Measurements from ENCODE around the gene ACOT2.
"Not testable (repeated sequence)": the region's sequence is repeated elsewhere in the genome, so short reads cannot be mapped to it uniquely, and the experiment has no call there.

The ACOT2 gene

DNA sequence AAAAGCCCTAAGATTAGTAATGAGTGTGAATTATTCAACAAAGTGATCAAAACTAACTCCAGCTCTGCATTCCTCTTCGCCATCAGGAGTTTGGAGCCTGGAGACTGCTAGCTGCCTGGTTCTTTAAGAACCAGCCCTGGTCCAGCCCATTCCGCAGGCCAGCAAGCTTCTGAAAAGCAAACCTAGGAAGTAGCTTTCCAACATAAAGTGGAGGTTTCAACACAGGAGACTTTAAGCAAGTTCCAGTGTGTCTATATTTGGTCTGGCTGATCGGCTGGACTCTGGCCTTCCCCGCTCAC is 178 bp upstream of the ACOT2 start:
- DNase-seq: not testable (repeated sequence)

GRCh38 chr14:73570913-73571312 is 1.9 kb downstream of the ACOT2 start:
- not testable (repeated sequence) for DNase-seq

DNA sequence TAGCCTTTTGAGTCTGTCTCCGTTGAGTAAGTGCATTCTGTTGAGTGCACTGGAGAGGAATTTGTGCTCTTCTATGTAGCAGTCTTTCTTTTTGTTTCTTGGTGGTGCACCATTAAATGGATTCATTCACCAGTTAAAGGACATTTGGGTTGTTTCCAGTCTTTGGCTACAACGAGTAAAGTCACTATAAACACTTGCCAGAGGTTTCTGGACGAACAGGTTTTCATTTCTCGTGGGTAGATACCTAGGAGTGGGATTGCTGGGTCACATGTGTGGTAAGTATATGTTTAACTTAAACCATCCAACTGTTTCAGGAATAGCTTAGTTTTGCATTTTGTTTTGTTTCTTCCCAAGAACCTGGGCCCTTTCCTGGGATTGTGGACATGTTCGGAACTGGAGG is 4.0 kb downstream of the ACOT2 start:
- DNase-seq: not testable (repeated sequence)

- DNase-seq: not testable (repeated sequence)
These were observed 4.7 kb downstream of the ACOT2 start for GRCh38 chr14:73573740-73574139.

- not testable (repeated sequence) for DNase-seq
These were observed 5.2 kb downstream of the ACOT2 start for GRCh38 chr14:73574251-73574650.

GRCh38 chr14:73576391-73576790 is 7.4 kb downstream of the ACOT2 start:
- DNase-seq: no peak

DNA sequence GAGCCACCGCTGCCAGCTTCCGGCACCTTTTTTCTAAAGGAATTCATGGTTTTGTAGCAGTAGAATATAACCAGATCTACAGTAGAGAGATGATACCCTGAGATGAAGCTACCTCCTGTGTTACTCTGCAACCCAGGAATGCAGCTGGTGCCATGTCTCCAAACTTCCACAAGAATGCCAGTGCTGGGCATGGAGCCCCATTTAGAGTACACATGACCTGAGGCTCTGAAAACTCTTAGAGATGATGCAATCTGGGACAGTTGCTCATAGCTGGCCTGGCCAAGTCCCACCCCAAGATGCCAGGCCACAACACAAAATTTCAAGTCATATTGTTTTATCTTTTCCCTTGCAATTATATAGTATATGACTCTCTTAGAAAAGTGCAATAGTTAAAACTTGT is 8.2 kb downstream of the ACOT2 start:
- not testable (repeated sequence) for DNase-seq

DNA sequence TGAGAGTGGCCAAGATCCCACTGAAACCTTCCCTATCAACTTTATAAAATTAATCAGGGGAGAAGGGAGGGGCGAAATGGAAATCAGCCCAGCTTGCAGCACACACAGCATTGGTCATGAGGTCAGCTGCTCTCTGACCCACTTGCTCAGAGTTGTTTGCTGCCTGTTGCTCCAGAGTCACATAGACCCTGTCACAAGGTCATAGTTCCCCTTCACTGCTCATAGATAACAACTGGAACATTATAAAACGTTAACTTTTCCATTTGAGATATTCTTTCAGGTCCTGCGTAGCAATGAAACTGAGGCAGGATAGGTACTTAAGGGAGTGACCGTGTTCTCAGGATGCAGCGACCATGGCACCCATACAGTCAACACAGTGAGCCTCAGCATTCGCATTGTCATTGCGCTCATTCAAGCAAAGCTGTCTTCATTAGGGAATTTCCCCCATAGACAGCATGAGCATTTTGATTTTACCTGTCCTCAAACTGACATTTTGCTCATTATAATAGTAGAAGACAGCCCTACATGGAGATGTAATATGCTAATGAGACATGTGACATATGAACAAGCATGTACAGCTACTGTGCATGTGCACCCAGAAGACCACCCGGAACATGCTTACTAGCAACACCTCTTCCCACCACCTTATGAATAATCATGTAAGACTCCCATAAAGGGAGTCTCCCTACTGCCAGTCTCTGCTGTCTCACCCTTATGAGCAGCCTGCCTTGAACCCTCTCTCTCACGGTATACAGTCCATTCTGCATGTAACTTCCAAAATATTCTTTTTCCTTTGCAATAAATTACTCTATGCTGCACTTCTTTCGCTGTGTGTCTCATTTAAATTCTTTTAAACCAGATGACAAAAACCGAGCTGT is 13.3 kb downstream of the ACOT2 start:
- not testable (repeated sequence) for DNase-seq

GRCh38 chr14:73588695-73589094 is 19.7 kb downstream of the ACOT2 start:
- no peak for DNase-seq

- no peak for DNase-seq
These were observed 20.1 kb downstream of the ACOT2 start for GRCh38 chr14:73589116-73589515.

DNA sequence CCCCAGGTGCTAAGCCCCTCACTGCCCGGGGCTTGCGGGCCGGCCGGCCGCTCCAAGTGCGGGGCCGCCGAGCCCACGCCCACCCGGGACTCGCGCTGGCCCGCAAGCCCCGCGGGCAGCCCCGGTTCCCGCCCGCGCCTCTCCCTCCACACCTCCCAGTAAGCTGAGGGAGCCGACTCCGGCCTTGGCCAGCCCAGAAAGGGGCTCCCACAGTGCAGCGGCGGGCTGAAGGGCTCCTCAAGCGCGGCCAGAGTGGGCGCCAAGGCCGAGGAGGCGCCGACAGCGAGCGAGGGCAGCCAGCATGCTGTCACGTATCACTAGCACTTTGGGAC is 21.6 kb downstream of the ACOT2 start:
- not testable (repeated sequence) for DNase-seq

GRCh38 chr14:73591690-73592449 is 22.9 kb downstream of the ACOT2 start, which contains the start of gene ACOT4:
TSS of gene ACOT4 (plus strand) at chr14:73591873. CDS start at chr14:73591960, 87 bp downstream.
- no peak for DNase-seq

GRCh38 chr14:73594491-73594890 is 25.5 kb downstream of the ACOT2 start:
- DNase-seq: no peak

DNA sequence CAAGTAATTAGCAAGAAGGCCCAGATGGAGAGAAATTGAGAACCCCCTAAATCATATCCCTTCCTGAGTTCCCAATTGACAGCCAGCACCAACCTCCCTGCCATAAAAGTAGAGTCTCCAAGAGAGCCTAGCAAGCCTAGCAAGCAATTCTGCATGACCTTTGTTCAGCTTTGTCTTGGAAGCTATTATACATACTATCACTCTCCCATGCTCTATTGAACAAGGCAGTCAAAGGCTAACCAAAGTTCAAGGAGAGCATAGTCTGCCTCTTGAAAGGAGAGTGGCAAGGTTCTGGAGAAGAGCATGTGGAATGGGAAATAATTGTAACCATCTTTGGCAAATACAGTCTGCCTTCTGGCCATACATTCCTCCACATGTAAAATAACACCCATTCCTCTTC is 30.5 kb downstream of the ACOT2 start:
- DNase-seq: no peak

DNA sequence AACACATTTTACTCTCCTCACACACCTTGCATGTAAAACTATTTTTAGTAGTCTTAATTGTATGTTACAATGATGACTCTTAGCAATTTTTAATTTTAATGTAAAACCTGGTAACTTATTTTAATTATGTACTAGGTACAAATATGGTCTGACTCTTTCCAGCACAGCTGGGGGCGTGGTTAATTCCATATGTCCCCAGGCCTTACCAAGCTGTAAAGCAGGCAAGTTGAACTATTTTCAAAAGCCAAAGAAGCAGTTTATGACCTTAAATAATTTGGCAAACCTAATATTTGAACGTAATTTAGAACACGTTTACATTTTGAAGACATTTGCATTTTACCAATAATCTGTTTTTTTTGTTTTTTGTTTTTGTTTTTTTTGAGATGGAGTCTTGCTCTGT is 34.0 kb downstream of the ACOT2 start:
- no peak for DNase-seq

GRCh38 chr14:73606271-73606670 is 37.3 kb downstream of the ACOT2 start:
- DNase-seq: no peak

- no peak for DNase-seq
These were observed 38.2 kb downstream of the ACOT2 start for GRCh38 chr14:73607241-73607640.

- no peak for DNase-seq
These were observed 41.7 kb downstream of the ACOT2 start for GRCh38 chr14:73610687-73611086.

DNA sequence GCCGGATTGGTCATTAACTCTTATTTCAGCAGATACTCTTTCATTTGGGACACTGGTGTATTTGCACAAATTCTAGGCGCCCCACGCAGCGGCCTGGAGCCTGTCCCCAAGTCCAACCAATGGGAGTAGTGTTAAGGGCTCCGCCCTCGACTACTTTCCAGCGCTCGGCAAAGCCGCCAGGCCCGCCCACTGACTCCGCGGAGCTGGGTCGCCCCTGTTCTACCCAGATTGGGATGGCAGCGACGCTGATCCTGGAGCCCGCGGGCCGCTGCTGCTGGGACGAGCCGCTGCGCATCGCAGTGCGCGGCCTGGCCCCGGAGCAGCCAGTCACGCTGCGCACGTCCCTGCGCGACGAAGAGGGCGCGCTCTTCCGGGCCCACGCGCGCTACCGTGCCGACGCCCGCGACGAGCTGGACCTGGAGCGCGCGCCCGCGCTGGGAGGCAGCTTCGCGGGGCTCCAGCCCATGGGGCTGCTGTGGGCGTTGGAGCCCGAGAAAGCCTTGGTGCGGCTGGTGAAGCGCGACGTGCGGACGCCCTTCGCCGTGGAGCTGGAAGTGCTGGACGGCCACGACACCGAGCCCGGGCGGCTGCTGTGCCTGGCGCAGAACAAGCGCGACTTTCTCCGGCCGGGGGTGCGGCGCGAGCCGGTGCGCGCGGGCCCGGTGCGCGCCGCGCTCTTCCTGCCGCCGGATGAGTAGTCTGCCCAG is 43.5 kb downstream of the ACOT2 start, which contains the start of gene ACOT6:
Gene ACOT6, plus strand, starts transcription at position 179 of the 707 bp plus-strand sequence. Its CDS starts 55 bp downstream, at position 234.
- no peak for DNase-seq

GRCh38 chr14:73613046-73613383 is 44.0 kb downstream of the ACOT2 start:
- DNase-seq: no peak

DNA sequence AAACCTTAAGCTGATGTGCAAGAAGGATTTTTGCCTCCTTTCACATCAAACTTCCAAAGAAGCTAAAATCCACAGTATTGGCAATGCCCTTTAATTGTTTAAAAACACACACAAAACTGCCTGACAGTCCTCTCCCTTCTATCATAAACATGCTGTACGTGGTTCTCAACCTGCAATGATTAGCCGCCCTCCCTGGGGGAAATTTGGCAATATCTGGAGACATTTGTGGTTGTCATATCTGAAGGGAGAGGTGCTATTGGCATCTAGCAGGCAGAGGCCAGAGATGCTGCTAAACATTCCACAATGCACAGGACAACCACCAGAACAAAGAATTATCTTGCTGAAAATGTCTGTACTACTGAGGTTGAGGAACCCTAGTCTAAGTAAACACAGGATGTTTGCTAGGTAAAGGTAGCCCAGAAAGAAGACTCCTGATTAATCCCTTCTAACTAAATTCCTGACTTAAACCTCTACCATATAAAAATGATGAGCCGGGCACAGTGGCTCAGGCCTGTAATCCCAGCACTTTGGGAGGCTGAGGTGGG is 44.5 kb downstream of the ACOT2 start:
- no peak for DNase-seq

DNA sequence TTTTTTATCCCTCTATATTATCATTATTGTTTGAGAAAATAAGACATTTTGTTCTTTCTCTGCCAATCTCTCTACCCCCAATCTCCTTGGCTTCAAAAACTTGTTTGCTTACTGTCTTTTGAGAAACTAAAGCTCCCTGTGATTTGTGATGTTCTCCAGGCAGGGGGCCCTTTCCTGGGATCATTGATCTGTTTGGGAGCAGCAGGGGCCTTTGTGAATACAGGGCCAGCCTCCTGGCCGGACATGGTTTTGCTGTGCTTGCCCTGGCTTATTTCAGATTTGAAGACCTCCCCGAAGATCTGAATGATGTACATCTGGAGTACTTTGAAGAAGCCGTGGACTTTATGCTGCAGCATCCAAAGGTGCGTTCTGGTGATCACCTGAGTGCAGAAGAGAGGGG is 47.8 kb downstream of the ACOT2 start:
- DNase-seq: no peak

DNA sequence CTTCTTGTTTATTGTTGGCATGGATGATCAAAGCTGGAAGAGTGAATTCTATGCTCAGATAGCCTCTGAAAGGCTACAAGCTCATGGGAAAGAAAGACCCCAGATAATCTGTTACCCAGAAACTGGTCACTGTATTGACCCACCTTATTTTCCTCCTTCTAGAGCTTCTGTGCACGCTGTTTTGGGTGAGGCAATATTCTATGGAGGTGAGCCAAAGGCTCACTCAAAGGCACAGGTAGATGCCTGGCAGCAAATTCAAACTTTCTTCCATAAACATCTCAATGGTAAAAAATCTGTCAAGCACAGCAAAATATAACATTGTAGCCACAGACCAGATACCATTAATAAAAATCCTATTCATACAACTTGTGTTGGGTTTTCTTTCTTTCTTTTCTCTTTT is 50.5 kb downstream of the ACOT2 start:
- no peak for DNase-seq
